Endothelial cell of umbilical vein (primary cell): Measurements from ENCODE around the gene AKNAD1.

Source experiments
- CTCF ChIP-seq, 2 donors: IDR thresholded peaks; 1 replicate in 1 of 2; 2 replicates in 1 of 2; pipeline ENCODE4 v1.5.1; 2011; ENCODE audit warnings: low read length in 2 of 2, mild to moderate bottlenecking in 2 of 2, moderate library complexity in 2 of 2, control low read depth in 1 of 2, inconsistent platforms in 1 of 2, low read depth in 1 of 2; ENCODE audit not compliant: insufficient read depth in 1 of 2; ENCODE audit errors: extremely low read depth in 1 of 2
- EZH2 ChIP-seq: IDR thresholded peaks from 2 replicates; pipeline ENCODE4 v1.6.1; 2012; ENCODE audit warnings: borderline replicate concordance, low read depth, mild to moderate bottlenecking, moderate library complexity, low read length, inconsistent platforms; ENCODE audit not compliant: severe bottlenecking
- FOS ChIP-seq: IDR thresholded peaks from 2 replicates; pipeline ENCODE4 v1.6.1; 2011; ENCODE audit warnings: mild to moderate bottlenecking, low read length, moderate library complexity, borderline replicate concordance; ENCODE audit not compliant: insufficient read depth
- MAX ChIP-seq: IDR thresholded peaks from 2 replicates; pipeline ENCODE4 v1.6.1; 2011; ENCODE audit not compliant: insufficient read depth, insufficient read length
- MYC ChIP-seq: IDR thresholded peaks from one replicate; pipeline ENCODE4 v1.6.1; 2011; ENCODE audit warnings: mild to moderate bottlenecking, low read depth, low read length
- POLR2A ChIP-seq: IDR thresholded peaks from 2 replicates; pipeline ENCODE4 v1.6.1; 2012; ENCODE audit warnings: low read depth, mild to moderate bottlenecking, control low read depth, low read length
- POLR2AphosphoS5 ChIP-seq: IDR thresholded peaks from 2 replicates; pipeline ENCODE4 v1.6.1; 2012; ENCODE audit warnings: low read depth, mild to moderate bottlenecking, control low read depth, low read length, moderate library complexity; ENCODE audit not compliant: insufficient read depth

- TF ChIP-seq FOS (no peak), POLR2A (no peak), EZH2 (no peak), CTCF (IDR thresholded peaks at IDR 0.05; ENCODE audit: extremely low read depth in 1 of 2, insufficient read depth in 1 of 2, low read depth in 1 of 2, low read length in 2 of 2) (no peak), MAX (no peak), MYC (no peak), POLR2AphosphoS5 (no peak)
Observed at GRCh38 chr1:108813326-108813725, 43.6 kb downstream of the AKNAD1 start.
